ENCODE results near the gene PADI3. TPM values are rescaled to one million over a fixed set of nuclear protein-coding genes. Genes with fewer than 3 reads are reported as not detected.

PADI3 gene, protein sequence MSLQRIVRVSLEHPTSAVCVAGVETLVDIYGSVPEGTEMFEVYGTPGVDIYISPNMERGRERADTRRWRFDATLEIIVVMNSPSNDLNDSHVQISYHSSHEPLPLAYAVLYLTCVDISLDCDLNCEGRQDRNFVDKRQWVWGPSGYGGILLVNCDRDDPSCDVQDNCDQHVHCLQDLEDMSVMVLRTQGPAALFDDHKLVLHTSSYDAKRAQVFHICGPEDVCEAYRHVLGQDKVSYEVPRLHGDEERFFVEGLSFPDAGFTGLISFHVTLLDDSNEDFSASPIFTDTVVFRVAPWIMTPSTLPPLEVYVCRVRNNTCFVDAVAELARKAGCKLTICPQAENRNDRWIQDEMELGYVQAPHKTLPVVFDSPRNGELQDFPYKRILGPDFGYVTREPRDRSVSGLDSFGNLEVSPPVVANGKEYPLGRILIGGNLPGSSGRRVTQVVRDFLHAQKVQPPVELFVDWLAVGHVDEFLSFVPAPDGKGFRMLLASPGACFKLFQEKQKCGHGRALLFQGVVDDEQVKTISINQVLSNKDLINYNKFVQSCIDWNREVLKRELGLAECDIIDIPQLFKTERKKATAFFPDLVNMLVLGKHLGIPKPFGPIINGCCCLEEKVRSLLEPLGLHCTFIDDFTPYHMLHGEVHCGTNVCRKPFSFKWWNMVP
- total RNA-seq: not detected

DNA sequence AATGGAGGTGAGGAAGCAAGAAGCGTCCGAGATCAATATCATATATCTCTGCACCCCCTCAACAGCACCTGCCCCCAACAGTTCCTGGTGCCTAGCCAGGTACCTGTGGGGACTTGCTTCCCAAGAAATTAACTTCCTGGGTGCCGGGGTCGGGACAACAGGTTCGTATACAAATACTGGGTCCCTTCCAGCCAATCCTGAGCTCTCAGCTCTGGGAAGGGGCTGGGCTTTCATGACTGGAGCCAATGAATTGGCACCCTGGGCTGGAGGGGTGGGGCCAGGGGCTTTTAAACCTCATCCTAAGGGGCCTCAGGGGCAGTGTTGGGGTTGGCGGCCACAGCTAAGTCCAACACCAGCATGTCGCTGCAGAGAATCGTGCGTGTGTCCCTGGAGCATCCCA lies at the start of gene PADI3:
Gene PADI3 (plus strand): TSS at position 318 of the 400 bp plus-strand sequence. CDS start 40 bp downstream, at position 358.
- DNase-seq: no peak

DNA sequence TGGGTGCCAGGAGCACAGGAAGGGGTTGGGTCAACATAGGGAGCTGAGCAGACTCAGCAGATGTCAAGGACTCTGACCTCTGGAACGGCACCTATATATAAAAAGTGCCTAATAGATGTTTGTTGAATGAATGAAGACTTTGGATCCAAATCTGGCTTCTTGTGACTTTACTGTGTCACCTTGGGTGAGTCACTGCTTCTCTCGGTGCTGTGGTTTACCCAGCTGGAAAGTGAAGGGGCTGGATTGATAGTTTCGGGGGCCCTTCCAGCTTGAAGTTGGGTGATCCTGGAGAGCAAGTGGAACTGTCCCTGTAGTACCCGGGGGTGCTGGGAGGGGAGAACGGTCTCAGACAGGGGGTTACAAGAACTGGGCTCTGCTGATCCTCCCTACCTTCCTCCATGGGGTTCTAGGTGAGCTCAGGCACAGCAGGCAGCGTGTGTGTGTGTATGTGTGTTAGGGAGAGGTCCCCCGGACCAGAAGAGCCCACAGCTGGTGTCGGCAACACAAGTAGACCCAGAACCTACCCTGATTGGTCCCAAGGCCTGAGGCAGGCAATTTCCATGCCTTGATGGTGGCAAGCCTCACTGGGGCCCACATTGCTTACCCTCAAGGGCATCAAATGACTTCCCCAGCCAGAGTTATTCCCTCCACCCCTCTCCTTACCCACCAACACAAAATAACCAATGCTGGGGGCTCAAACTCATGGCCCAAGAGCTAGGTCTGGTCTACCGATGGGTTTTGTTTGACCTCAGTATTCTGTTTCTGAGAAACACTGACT lies 49.4 kb upstream of the PADI3 start:
- DNase-seq: no peak

DNA sequence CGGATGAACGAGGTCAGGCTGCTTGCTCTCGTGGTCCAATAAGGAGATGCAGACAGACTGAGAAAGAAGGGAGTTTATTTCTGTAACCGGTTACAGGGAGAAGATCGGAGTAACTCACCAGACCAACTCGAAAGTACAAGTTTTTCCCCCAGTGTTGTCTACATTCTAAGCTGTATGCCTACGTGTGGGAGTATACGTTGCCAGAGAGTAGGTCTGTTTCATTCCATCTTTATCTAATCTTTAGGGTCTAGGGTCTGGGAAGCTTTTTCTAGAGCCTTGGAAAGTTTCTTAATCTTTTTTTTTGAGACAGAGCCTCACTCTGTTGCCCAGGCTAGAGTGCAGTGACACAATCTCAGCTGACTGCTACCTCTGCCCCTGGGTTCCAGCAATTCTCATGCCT lies 48.7 kb upstream of the PADI3 start:
- no peak for DNase-seq

DNA sequence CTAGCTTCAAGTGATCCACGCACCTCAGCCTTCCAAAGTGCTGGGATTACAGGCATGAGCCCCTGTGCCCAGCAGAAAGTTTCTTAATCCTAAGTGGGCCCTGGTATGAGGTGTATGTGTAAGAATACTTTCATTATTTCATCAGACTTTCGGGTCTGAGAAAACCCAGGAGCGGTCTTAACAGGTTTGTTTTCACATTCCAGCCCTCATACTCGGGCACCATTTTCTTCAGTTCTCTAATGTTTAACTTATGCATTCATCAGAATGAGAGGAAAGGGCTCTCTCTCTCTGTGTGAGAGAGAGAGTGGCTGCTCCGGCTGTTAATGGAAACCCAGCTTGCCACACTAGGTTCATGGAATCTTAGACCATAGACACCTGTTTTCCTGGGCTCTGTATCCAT lies 48.1 kb upstream of the PADI3 start:
- DNase-seq: no peak

DNA sequence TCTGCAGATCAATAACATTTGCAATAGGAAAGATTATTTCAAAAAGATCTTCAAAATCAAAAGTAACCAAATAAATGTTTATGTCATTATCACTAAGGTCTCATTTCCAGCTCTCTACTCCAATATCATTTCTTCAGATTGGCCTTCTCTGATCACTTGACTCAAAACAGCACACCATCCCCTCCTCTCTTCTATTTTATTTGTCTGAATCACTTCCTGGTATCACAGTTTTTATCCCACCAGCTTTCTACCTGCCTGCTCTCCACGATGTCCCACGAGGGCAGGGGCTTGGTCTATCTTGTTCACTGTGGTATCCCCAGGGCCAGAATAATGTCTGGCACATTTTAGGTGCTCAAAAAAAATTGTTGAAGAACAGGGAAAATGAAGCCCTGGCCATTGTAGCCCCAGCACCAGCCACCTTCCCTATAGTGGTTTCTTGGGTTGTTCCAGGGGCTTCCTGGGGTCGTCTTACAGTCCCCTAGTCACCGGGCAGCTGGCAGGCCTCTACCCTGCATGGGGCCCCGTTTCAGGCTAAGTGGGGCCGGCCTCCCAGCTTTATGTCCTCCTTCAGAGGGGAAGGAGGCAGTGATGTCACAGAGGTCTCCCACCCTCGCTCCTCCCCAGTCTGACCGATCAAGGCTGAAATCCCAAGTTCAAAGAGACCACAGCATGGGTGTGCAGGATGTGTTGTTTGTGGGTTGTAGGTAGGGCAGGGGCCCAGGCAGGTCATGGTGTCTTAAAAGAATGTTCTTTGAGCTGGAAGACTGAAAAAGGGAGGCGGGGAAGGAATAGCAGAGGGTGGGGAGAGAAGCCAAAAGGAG lies 47.5 kb upstream of the PADI3 start:
- DNase-seq: no peak

DNA sequence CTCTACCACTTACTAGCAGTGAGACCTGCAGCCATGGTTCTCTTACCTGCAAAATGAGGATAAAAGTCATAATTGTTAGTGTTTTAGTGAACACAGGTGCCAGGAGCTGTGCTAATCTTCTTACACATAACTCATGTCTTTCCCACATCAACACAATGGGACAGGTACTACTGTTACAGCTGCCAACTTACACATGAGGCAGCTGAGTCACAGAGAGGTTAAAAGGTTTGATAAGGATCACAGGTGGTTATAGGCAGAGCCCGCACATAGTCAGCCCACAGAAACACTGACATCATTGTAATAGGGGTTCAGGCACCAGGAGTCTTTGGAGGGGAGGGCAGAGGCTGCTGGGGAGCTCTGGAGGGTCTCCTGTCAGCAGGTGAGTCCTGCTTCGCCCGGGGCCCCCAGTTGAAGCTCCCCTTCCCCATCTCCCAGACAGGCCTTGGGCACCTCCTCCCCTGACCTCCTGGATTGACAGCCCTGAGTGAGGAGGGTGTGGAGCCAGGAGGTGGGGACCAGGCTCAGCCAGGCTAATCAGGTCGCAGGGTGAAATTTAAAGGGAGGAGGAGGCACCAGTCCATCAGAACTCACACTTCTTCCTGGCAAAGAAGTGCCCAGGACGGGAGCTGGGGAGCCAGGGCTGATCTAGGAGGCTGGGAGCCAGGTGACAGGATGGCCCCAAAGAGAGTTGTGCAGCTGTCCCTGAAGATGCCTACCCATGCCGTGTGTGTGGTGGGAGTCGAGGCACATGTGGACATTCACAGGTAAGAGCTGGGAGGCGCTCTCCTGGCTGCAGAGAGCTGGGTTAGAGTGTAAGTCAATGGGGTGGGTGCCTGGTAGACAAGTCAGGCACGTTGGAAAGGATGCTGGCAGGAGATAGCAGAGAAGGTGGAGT lies 44.1 kb upstream of the PADI3 start, which contains the start of gene PADI1:
Gene PADI1 (plus strand): TSS at position 583 of the 895 bp plus-strand sequence. CDS start 90 bp downstream, at position 673.
- DNase-seq: no peak

DNA sequence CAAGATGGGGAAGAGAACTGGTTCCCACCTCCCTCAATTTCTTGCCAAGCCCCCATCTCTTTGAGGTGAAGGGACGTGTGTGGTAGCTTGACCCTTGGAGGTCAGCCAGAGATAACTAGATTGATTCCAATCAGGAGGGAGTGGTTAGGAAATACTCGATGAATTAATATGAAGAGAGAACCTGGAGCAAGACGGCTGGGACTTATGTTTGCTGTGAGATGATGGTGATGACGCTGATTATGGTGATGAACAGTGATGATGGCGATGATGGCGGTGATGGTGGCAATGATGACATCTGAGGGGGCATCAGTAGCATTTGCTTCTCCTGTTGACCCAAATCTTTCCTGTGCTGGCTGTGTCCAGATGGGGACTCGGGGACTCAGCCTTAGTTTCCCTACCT lies 43.2 kb upstream of the PADI3 start:
- DNase-seq: no peak

DNA sequence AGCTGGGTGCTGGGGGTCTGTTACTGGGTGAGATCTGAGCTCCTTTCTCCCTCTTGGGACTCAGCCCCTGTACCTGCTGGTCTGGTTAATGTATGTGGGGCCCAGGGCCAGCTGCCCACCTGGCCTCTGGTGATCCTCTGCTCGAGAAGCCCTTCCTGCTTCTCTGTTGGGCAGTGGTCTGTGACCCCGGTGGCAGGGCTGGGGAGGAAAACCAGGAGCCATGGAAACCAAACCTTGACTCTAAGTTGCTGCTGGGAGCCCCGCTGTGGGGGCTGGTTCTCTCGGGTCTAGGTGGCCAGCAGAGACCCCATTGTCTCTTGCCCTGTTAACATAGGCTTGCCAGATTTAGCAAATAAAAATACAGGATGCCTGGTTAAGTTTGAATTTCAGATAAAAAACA lies 42.7 kb upstream of the PADI3 start:
- no peak for DNase-seq

DNA sequence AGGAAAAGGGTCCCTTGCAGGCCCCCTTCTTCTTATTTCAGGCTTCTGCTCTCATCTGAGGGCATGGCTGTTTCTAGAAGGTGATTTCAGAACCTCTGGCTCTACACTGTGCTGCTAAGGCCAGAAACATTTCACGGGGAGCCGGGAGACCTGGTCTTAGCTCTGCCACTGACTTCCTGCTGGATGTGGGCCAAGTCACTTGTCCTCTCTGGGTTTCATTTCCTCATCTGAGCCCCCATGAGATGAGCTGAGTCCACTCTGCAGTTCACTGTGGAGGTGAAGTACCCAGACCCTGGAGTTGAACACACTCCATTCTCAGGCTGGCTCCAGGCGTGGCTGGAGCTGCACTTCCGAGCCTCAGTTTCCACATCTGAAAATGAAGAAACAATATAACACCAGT lies 41.9 kb upstream of the PADI3 start:
- no peak for DNase-seq

DNA sequence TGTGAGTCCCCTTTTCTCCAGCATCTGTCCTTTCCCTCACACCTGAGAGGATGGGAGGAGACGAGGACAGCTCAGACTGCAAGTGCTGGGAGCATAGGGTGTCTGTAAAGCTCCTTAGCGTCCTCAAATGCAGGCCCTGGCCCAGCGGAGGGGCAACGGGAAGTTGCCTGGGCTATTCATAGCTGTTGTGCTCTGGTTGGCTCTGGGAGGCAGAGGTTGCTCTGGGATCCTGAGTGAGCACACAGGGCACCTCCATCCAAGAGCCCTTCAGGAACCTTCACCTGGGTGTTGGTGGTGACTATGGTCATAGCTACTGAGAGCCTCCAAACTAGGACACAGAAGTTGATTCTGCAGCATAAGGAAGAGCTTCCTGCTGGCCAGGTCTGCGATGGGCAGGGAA lies 41.4 kb upstream of the PADI3 start:
- no peak for DNase-seq

DNA sequence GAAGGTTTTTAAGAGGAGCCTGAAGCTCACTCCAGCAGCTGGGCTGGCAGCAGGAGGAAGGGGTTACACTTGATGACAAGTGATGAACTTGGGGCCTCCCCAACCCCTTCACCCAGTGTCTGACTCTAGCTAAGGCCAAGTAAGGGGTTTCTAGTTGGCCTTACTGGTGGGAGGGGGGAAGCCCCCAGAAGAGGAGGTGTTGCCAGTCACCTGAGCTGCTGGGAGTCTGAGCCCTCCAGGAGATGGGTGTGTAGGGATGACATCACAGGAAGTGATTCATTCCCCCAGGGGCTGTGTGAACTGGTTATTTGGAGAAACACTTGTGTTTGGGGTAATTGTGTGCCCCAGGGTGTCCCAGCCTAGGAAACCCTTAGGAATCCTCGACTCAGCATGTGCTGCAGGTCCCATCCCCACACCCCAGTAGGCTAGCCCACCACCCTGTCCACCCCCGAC lies 40.9 kb upstream of the PADI3 start:
- DNase-seq: no peak

DNA sequence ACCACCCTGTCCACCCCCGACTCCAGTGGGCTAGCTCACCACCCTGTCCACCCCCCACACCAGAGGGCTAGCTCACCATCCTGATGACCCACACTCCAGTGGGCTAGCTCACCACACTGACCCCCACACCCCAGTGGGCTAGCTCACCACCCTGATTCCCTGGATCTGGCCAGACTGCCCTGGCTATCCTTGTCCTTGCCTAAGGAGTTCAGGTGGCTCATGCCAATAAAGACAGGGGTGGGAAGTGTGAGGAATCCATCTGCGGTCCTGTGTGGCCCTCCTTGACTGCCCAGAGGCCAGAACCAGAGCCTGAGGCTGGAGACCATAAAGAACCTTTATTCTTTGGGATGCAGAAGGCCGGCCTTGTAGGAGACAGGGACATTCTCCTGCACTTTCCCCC lies 40.4 kb upstream of the PADI3 start:
- DNase-seq: no peak

DNA sequence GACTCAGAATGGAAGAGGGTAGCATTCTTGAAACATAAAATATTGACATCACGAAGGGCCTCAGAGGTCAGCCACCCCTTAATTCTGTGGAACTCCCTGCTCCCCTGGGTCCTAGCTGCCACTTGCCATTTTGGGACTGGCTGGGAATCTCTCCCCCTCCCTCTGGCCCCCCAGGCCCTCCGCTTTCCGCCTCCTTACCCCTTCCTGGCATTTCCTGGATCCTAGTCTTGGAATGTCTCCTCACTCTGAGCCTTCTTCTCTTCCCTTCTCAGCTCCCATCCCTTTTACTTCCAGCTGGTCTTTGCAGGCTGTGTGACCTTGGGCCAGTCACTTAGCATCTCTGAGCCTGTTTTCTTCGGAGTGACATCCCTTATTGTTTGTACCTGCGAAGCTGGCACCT lies 39.5 kb upstream of the PADI3 start:
- no peak for DNase-seq

DNA sequence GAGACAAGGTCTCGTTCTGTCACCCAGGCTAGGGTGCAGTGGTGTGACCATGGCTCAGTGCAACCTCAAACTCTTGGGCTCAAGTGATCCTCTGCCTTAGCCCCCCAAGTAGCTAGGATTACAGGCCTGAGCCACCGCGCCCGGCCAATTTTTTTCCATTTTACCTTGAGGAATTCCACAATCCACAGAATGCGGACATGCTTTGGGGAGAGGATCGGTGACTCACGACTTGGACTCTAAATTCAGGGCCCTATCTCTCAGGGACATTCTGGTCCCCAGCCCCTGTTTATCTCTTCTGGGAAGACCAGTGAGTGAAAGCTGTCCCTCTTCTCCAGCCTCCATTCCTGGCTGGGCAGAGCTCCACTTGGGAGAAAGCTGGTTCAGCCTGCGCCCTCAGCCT lies 38.7 kb upstream of the PADI3 start:
- DNase-seq: no peak

DNA sequence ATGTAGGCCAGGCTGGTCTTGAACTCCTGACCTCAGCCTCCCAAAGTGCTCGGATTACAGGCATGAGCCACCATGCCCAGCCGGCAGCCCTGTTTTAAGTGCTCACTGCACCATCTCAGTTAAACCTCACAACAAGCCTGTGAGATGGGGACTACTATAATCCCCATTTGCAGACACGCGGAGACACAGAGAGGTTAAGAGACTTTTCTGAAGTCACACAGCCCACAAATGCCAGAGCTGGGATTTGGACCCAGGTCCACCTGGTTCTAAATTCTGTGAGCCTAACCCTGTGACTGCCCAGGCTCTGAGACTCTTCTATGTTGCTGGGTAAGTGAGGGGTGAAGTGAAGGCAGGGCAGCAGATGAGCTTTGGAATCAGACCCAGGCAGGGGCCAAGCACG lies 37.5 kb upstream of the PADI3 start:
- DNase-seq: no peak

DNA sequence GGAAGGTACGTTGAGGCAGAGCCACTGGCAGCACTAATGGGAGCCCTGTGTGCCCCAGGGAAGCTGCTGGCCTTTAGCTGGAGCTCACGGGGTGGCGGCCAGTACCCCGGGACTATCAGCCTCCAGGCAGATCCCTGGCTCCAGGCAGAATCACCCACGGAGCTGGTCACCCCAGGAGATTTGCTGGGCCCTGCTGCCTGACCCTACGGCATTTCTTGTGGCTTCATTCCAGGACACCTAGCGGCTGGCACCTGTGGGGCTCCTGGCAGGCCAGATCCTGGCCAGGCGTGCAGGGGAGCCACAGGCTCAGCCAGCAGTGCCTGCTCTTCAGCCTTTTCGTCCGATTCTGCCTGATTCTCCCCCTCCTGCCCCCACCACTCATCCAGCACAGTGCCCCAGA lies 36.9 kb upstream of the PADI3 start:
- DNase-seq: no peak

DNA sequence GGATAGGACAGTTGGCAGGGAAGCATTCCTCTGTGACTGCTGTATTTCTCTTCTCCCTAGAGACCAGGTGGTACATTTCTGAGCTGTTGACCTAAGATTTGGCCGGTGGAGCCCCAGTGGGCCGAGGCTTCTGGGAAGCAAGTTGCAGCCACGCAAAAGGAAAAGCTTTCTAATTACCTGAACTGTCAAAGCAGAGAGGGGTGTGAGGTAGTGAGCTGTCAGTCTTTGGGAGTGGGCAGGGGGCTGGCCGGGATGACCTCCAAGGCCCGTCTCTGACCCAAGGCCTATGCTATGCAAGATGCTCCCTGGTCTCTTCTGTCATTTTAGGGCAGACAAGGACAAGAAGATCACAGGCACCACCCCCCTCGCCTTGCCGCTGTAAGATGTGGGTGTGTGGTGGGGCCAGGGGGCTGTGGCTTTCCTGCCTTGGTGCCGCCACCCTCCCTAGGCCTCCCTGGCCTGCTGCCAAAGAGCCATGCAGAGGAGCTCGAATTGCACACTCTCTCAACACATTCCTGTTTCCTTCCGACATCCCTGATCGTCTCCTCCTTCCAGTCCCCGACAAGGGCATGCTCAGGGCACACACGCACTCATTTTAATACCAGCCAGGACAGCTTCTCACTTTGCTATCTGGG lies 36.3 kb upstream of the PADI3 start:
- peak; percentile 39 for DNase-seq

DNA sequence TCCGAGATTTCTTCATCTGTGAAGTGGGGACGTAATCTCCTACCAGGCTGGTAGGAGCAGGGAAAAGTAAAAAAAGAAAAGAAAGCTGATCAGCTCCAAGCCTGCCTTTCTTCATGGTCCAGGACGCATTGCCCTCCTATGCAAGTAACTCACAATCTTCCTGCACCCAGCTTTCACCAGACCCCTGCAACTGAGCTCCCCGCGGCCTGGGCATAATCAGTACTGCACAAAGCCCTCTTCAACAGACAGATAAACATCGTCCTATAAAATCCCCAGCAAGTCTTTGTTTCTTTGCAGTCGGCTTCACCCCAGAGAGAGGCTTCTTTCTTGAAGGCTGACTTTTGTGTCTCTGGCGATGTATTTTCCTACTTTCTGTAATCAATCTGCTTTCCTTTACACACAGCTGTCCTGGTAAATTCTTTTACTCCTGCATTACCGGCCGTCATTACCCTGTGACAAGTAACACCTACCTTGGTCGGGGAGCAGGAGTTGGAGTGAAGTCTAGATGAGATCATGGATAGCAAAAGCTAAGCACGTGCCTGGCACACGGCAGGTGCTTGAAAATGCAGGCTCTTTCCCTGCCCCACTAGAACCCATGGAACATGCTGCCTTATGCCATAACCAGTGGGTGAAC lies 35.6 kb upstream of the PADI3 start:
- DNase-seq: no peak

DNA sequence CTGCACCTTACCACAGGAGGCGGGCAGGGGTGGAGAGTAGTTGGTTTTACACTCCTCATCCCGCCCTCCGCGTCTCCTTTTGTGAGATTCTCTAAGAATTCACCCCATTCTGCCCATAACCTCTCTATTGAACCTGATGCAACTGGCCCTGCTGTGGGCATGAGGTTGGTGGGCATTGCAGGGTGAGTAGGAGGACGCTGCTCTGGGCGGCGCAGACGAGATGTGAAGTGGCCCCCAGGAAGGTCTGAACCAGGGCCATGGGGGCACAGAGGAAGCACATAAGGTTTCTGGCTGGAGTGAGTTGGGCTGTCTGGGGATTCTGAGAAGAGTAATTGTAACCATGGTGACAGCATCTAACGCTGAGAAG lies 35.1 kb upstream of the PADI3 start:
- no peak for DNase-seq

DNA sequence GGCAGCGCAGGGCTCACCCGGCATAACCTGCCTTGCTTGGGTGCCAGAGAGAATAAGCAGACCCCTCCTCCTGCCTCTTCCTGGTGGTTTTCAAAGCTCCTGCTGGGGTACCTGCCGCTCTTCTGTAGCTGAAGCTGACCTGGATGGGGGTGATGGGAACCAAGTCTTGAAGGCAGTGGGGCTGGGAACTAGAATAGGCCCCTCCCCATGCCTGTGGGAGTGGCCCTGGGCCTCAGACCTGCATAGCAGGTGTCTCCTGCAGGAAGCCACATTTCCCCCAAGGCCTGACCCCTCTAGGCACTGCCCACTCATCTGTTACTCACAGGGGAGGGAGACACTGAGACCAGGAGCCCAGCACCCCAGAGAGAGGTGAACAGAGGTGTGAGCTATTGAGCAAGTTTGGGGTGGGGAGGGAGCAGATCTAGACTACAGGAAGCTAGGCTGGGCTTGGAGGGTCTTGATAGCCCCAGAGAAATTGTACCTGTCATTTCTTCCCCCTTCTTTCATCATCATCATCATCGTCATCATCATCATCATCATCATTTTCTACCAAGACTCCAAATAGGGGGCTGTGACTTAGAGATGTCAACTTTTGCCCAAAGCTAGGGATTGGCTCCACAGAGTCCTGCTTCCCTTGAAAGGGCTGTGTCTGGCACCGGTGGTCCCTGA lies 33.9 kb upstream of the PADI3 start:
- DNase-seq: no peak
